Measurements from ENCODE around the gene NME5. TPM values are rescaled to one million over a fixed set of nuclear protein-coding genes. Genes with fewer than 3 reads are reported as not detected.

The NME5 gene
- total and polyA plus RNA-seq, 2 of the 4 experiments (the other 2 are of a cell fraction): 0.17 to 0.18 TPM

DNA sequence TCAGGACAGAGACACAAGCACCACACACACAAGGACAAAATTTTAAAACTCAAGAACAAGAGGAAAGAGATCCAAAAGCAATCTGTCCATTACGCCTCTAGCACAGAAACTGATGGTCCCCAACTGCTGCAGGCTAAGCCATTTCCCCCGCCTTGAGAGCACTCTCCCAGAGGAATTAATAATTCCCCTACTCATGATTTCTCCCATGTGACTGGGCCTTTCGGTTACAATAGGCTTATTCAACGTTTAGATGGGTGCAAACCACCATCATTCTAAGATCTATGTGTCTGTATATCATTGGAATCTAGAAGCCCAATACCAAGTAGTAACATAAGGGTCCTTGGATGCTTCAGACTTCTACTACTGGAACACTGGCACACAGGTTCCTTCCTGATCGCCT, 20.4 kb upstream of the NME5 start:
- no peak overlapping the region for H3K4me3 ChIP-seq (ENCODE audit: insufficient read depth, low read depth, low read length)
- no peak for ATAC-seq (ENCODE audit: low read depth)
- POLR2A ChIA-PET (ENCODE audit: unreplicated experiment): no interaction called here
- no peak overlapping the region for H3K27ac ChIP-seq (ENCODE audit: insufficient read depth, low read length)
- H3K9ac ChIP-seq (ENCODE audit: low read depth, low read length): no peak overlapping the region
- H2BK120ac ChIP-seq (ENCODE audit: low read depth, low read length): no peak overlapping the region
- H2BK20ac ChIP-seq (ENCODE audit: low read depth, low read length): no peak overlapping the region
- no peak overlapping the region for H2BK15ac ChIP-seq (ENCODE audit: low read depth, low read length)
- H2BK5ac ChIP-seq (ENCODE audit: low read depth, low read length, poor library complexity, severe bottlenecking): no peak overlapping the region
- no peak overlapping the region for H3K14ac ChIP-seq (replicated peaks; ENCODE audit: low read depth, low read length)
- no peak overlapping the region for H2AFZ ChIP-seq (replicated peaks; ENCODE audit: low read length, poor library complexity)
- no peak overlapping the region for H3K4ac ChIP-seq (ENCODE audit: low read depth, low read length)
- dilution Hi-C loops (cut with HindIII; ENCODE audit: low sequenced_read_pairs, unreplicated experiment) (no loop called here), intact Hi-C loops (cut with micrococcal nuclease) (no loop called here), in situ Hi-C loops (cut with MboI; ENCODE audit: low sequenced_read_pairs) (no loop called here)
- no peak overlapping the region for H2AK9ac ChIP-seq (replicated peaks; ENCODE audit: low read depth, low read length, poor library complexity)
- no peak overlapping the region for H3K23ac ChIP-seq (ENCODE audit: low read depth, low read length)
- CTCF ChIA-PET: no interaction called here
- H3K9me3 ChIP-seq (ENCODE audit: control insufficient read depth, insufficient read depth, low read length): no peaks in the 10 kb centered on the region
- no peak overlapping the region for H4K8ac ChIP-seq (ENCODE audit: low read depth in 2 of 2, low read length in 2 of 2)
- H2AK5ac ChIP-seq (ENCODE audit: low read depth, low read length): no peak overlapping the region
- no TSS peak for BruUV-seq (replicated peaks)
- H4K5ac ChIP-seq (ENCODE audit: low read depth, low read length): no peak overlapping the region
- no peaks in the 10 kb centered on the region for H3K27me3 ChIP-seq (ENCODE audit: control insufficient read depth, insufficient read depth, low read length)
- peaks cover 53% of the 10 kb centered on the region for H3K36me3 ChIP-seq (ENCODE audit: control insufficient read depth, insufficient read depth, low read length)
- no peak overlapping the region for H3K18ac ChIP-seq (ENCODE audit: low read depth, low read length)
- no peak overlapping the region for H4K91ac ChIP-seq (ENCODE audit: insufficient read depth, low read depth, low read length)
- H3K56ac ChIP-seq (ENCODE audit: extremely low read depth, insufficient read depth, low read length): no peak overlapping the region
- TF ChIP-seq MXI1 (IDR thresholded peaks at IDR 0.05; ENCODE audit: borderline replicate concordance, low read depth, low read length) (no peak), USF2 (IDR thresholded peaks at IDR 0.05; ENCODE audit: low read depth, low read length) (no peak), RCOR1 (IDR thresholded peaks at IDR 0.05; ENCODE audit: insufficient replicate concordance, low read length) (no peak), SMC3 (IDR thresholded peaks at IDR 0.05; ENCODE audit: low read depth, low read length) (no peak), RAD21 (IDR thresholded peaks at IDR 0.05; ENCODE audit: low read length) (no peak), POLR2A (IDR thresholded peaks at IDR 0.05; ENCODE audit: low read depth, low read length) (no peak), RFX5 (IDR thresholded peaks at IDR 0.05; ENCODE audit: low read depth, low read length) (no peak), CHD1 (IDR thresholded peaks at IDR 0.05; ENCODE audit: low read depth, low read length) (no peak), FOS (IDR thresholded peaks at IDR 0.05; ENCODE audit: low read depth, low read length) (no peak), CEBPB (IDR thresholded peaks at IDR 0.05; ENCODE audit: low read depth, low read length) (no peak), NFE2L2 (IDR thresholded peaks at IDR 0.05; ENCODE audit: low read depth, low read length) (no peak), MAZ (IDR thresholded peaks at IDR 0.05; ENCODE audit: borderline replicate concordance, low read depth, low read length) (no peak), MAFK (IDR thresholded peaks at IDR 0.05; ENCODE audit: low read depth, low read length) (no peak), BHLHE40 (IDR thresholded peaks at IDR 0.05; ENCODE audit: low read depth, low read length) (no peak)
- TF ChIP-seq, protein P1, sequence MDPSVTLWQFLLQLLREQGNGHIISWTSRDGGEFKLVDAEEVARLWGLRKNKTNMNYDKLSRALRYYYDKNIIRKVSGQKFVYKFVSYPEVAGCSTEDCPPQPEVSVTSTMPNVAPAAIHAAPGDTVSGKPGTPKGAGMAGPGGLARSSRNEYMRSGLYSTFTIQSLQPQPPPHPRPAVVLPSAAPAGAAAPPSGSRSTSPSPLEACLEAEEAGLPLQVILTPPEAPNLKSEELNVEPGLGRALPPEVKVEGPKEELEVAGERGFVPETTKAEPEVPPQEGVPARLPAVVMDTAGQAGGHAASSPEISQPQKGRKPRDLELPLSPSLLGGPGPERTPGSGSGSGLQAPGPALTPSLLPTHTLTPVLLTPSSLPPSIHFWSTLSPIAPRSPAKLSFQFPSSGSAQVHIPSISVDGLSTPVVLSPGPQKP (IDR thresholded peaks at IDR 0.05; ENCODE audit: borderline replicate concordance, low read depth, low read length): no peak
- TF ChIP-seq, protein P2, sequence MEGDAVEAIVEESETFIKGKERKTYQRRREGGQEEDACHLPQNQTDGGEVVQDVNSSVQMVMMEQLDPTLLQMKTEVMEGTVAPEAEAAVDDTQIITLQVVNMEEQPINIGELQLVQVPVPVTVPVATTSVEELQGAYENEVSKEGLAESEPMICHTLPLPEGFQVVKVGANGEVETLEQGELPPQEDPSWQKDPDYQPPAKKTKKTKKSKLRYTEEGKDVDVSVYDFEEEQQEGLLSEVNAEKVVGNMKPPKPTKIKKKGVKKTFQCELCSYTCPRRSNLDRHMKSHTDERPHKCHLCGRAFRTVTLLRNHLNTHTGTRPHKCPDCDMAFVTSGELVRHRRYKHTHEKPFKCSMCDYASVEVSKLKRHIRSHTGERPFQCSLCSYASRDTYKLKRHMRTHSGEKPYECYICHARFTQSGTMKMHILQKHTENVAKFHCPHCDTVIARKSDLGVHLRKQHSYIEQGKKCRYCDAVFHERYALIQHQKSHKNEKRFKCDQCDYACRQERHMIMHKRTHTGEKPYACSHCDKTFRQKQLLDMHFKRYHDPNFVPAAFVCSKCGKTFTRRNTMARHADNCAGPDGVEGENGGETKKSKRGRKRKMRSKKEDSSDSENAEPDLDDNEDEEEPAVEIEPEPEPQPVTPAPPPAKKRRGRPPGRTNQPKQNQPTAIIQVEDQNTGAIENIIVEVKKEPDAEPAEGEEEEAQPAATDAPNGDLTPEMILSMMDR (conservative IDR thresholded peaks at IDR 0.05; ENCODE audit: low read depth, low read length): no peak
- peaks cover 7 to 13% of the 10 kb centered on the region in 2 experiments; a peak in 3 of 4 replicates for H3K79me1 ChIP-seq (ENCODE audit: low read depth in 1 of 2, low read length in 2 of 2)
- H3K4me2 ChIP-seq (ENCODE audit: low read depth, low read length): no peak overlapping the region
- no peaks in the 10 kb centered on the region for H3K4me1 ChIP-seq (ENCODE audit: control insufficient read depth, insufficient read depth, low read length)
- DNase-seq: no peak
- H4K20me1 ChIP-seq (ENCODE audit: insufficient read depth, low read length): no peaks in the 10 kb centered on the region
- no peaks in the 10 kb centered on the region for H3K9me1 ChIP-seq (ENCODE audit: insufficient read depth, low read length)
- WGBS, 2 experiments (ENCODE audit: extremely low coverage in 2 of 2, insufficient read length in 1 of 2): no CpG with 5 or more reads among the region's 5 CpGs
